Heart left ventricle (tissue), 16 donors: ENCODE measurements around the gene ARG1. TPM values are rescaled to one million over a fixed set of nuclear protein-coding genes. Genes with fewer than 3 reads are reported as not detected.

Experiments used
- ATAC-seq, 4 donors: fragments of 200-7000 bp; cut with Tn5 transposase; one replicate each; pipeline ENCODE4 v1.9.1; 2020 to 2022; ENCODE audit warnings: moderate library complexity in 4 of 4, mild to moderate bottlenecking in 3 of 4, moderate number of reproducible peaks in 1 of 4
- DNase-seq, 5 donors: peaks; one replicate each; pipeline ENCODE4 v3.0.0-alpha.2; 2020
- H3K27ac ChIP-seq, 12 donors: fragments of 200-600 bp; sonication (generic) in 4 of 12; one replicate each; pipeline versions ENCODE4 v1.5.0 to v1.8.0; 2016 to 2022; ENCODE audit warnings: mild to moderate bottlenecking in 2 of 12
- H3K27me3 ChIP-seq, 9 donors: fragments of 200-600 bp; sonication (generic) in 2 of 9; one replicate each; pipeline versions ENCODE4 v1.5.1 to v1.8.0; 2016 to 2022; ENCODE audit warnings: mild to moderate bottlenecking in 3 of 9
- H3K36me3 ChIP-seq, 9 donors: fragments of 200-600 bp; sonication (generic) in 2 of 9; one replicate each; pipeline versions ENCODE4 v1.5.0 to v1.8.0; 2018 to 2022; ENCODE audit warnings: mild to moderate bottlenecking in 2 of 9
- H3K4me1 ChIP-seq, 12 donors: fragments of 200-600 bp; sonication (generic) in 4 of 12; one replicate each; pipeline versions ENCODE4 v1.5.0 to v1.8.0; 2016 to 2022; ENCODE audit warnings: mild to moderate bottlenecking in 3 of 12
- H3K4me3 ChIP-seq, 12 donors: fragments of 200-600 bp; sonication (generic) in 4 of 12; one replicate each; pipeline versions ENCODE4 v1.5.0 to v1.8.0; 2017 to 2022; ENCODE audit warnings: mild to moderate bottlenecking in 9 of 12, moderate library complexity in 4 of 12
- H3K9me3 ChIP-seq, 12 donors: fragments of 200-600 bp; sonication (generic) in 4 of 12; one replicate each; pipeline versions ENCODE4 v1.5.0 to v1.8.0; 2016 to 2022; ENCODE audit warnings: mild to moderate bottlenecking in 1 of 12
- POLR2A ChIP-seq, 2 donors: fragments of 450-650 bp; IDR thresholded peaks; one replicate each; pipeline ENCODE4 v1.6.1; 2017; ENCODE audit warnings: antibody characterized with exemption in 2 of 2, mild to moderate bottlenecking in 2 of 2, moderate library complexity in 2 of 2
- WGBS, 4 donors: extraction: QIAGEN DNeasy Blood & Tissue Kit in 2 of 4; methylation state at CpG; one replicate each; pipeline versions ENCODE4 v1.1.5 to v1.1.7; 2013 to 2018; 5-methylcytosine and 5-hydroxymethylcytosine counted together
- intact Hi-C, 10 donors: fragments of 100-400 bp; cut with DNase I; formaldehyde crosslinking; loops; one replicate each; pipeline versions ENCODE4 v1.11.1 to v1.14.2; 2022
- polyA plus RNA-seq, 2 donors: library from polyadenylated mRNA; stranded (reverse); fragments of 200-250 nt; gene quantifications; one replicate each; pipeline ENCODE4 v1.2.3, GENCODE V29; 2013
- total RNA-seq, 9 donors: library from RNA; depleted of rRNA in 2 of 9; stranded (reverse); fragments of >200 nt in 2 of 9; fragmentation: NEBNext Ultra II Directional in 3 of 9; extraction: Animal tissue kit (Norgen Biotek cat#: 25700) in 3 of 9; gene quantifications; one replicate each; pipeline versions ENCODE4 v1.1.0 to v1.2.4, GENCODE V29; 2016 to 2023
- TF ChIP-seq, protein P1 (sequence below), 12 donors: fragments of 200-600 bp; sonication (generic) in 4 of 12; IDR thresholded peaks; one replicate each; pipeline versions ENCODE4 v1.5.0 to v1.8.0; 2018 to 2022; ENCODE audit warnings: antibody characterized with exemption in 12 of 12, mild to moderate bottlenecking in 5 of 12
- donor health status: ischemic (EF 13 %, LVEDD 7.1; RV severe dilation, severe dysfunction).
- donor health status: healthy with polysubstance abuse.
- donor health status: DM: no; HTN: yes; CAD: no.
- donor health status: DM: no; HTN: no; CAD: no.
- donor health status: ischemic (EF 25% LVEDD 6.9; RV normal size, moderate dysfunction).
- donor health status: ischemic (EF 25% LVEDD 5.7; RV mildly dilated, moderate dysfunction).
- donor health status: healthy.
- donor health status: DM: yes; HTN: yes; CAD: no.
- donor health status: ischemic (EF 35%, LVEDD 5.7; RV mildly dilated, moderate dysfunction).
- donor health status: nonischemic (EF 11% LVEDD 7.7; RV severe dilation, severe dysfunction).
- donor health status: DM: yes; HTN: yes; CAD: no.
- donor health status: PGD.
- donor health status: ischemic (EF 29% LVEDD 5.4; RV normal size, mild dysfunction).
- donor health status: nonischemic (EF 23%, LVEDD 6.1; RV moderate dilation, normal function).

The ARG1 gene
- total and polyA plus RNA-seq, 11 donors, result 0.37 to 0.94 (median 0.51) TPM; not detected in 6

- no peak overlapping the region for H3K27ac ChIP-seq
- WGBS, 4 donors, result 78 to 86% (median 80%) methylated on average over 4 of the region's 4 CpGs
- ATAC-seq, result no peak
- no peaks in the 10 kb centered on the region for H3K36me3 ChIP-seq
- no peak for DNase-seq
- H3K4me1 ChIP-seq, result no peaks in the 10 kb centered on the region
- no peak overlapping the region for H3K4me3 ChIP-seq
- no peak for TF ChIP-seq POLR2A (IDR thresholded peaks at IDR 0.05)
- TF ChIP-seq, protein P1, sequence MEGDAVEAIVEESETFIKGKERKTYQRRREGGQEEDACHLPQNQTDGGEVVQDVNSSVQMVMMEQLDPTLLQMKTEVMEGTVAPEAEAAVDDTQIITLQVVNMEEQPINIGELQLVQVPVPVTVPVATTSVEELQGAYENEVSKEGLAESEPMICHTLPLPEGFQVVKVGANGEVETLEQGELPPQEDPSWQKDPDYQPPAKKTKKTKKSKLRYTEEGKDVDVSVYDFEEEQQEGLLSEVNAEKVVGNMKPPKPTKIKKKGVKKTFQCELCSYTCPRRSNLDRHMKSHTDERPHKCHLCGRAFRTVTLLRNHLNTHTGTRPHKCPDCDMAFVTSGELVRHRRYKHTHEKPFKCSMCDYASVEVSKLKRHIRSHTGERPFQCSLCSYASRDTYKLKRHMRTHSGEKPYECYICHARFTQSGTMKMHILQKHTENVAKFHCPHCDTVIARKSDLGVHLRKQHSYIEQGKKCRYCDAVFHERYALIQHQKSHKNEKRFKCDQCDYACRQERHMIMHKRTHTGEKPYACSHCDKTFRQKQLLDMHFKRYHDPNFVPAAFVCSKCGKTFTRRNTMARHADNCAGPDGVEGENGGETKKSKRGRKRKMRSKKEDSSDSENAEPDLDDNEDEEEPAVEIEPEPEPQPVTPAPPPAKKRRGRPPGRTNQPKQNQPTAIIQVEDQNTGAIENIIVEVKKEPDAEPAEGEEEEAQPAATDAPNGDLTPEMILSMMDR (IDR thresholded peaks at IDR 0.05), result no peak
- H3K9me3 ChIP-seq, result no peaks in the 10 kb centered on the region
- intact Hi-C loops, result no loop called here
- no peaks in the 10 kb centered on the region for H3K27me3 ChIP-seq
These were observed 14.1 kb upstream of the ARG1 start for GRCh38 chr6:131558922-131559321.

GRCh38 chr6:131561925-131562707 lies 10.9 kb upstream of the ARG1 start:
- no peak for ATAC-seq
- Histone ChIP-seq H3K27ac (no peak overlapping the region), H3K27me3 (no peaks in the 10 kb centered on the region), H3K4me1 (no peaks in the 10 kb centered on the region), H3K4me3 (no peak overlapping the region), H3K9me3 (no peaks in the 10 kb centered on the region), H3K36me3 (no peaks in the 10 kb centered on the region)
- intact Hi-C loops, result no loop called here
- 89 to 93% (median 92%) methylated on average over 4 of the region's 4 CpGs for WGBS, 4 donors
- DNase-seq, result no peak
- TF ChIP-seq, protein P1 (IDR thresholded peaks at IDR 0.05), result no peak
- no peak for TF ChIP-seq POLR2A (IDR thresholded peaks at IDR 0.05)

- Histone ChIP-seq H3K9me3 (no peaks in the 10 kb centered on the region), H3K4me3 (no peak overlapping the region), H3K27me3 (no peaks in the 10 kb centered on the region), H3K4me1 (no peaks in the 10 kb centered on the region), H3K36me3 (no peaks in the 10 kb centered on the region), H3K27ac (no peak overlapping the region)
- WGBS, 4 donors, result 58 to 71% (median 68%) methylated on average over 2 of the region's 2 CpGs
- no peak for ATAC-seq
- TF ChIP-seq POLR2A (IDR thresholded peaks at IDR 0.05), result no peak
- TF ChIP-seq, protein P1 (IDR thresholded peaks at IDR 0.05), result no peak
- no peak for DNase-seq
- intact Hi-C loops, result no loop called here
These were observed 8.0 kb upstream of the ARG1 start for GRCh38 chr6:131565056-131565455.

DNA sequence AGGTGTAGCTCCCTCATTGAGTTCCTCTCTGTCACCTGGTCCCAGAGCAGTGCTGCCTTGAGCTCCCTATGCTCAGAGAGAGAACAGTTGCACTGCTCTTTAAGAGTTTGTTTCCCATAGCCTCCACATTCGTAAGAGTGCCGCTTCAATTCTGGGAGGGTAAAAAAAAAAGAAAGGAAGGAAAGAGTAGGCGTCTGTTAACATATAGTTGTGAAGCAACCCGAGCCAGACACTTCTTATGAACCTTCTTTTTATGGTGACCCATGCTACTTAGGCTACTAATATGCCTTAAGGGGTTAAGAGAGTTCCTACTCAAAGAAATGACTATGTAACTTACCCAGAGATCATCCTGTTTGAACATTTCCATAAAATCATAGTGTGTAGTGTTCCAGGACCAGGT lies 4.3 kb upstream of the ARG1 start:
- Histone ChIP-seq H3K27ac (no peak overlapping the region), H3K4me1 (no peaks in the 10 kb centered on the region), H3K9me3 (no peaks in the 10 kb centered on the region), H3K4me3 (no peak overlapping the region), H3K36me3 (peaks cover 0 to 15% (median 0%) of the 10 kb centered on the region in 9 donors), H3K27me3 (no peaks in the 10 kb centered on the region)
- intact Hi-C loops, result no loop called here
- 71 to 77% (median 76%) methylated on average over 4 of the region's 4 CpGs for WGBS, 4 donors
- ATAC-seq (no peak), DNase-seq (no peak)
- TF ChIP-seq, protein P1 (IDR thresholded peaks at IDR 0.05), result no peak
- no peak for TF ChIP-seq POLR2A (IDR thresholded peaks at IDR 0.05)
